Common myeloid progenitor, CD34-positive (primary cell): ENCODE measurements around the gene F2R.

ENCODE experiments used
- CTCF ChIA-PET: fragments of 350-600 bp; sonication (Branson Sonifier 250); formaldehyde crosslinking; loops from one replicate; lab custom pipeline; 2021; ENCODE audit warnings: antibody characterized with exemption; lab: Charles Lee
- POLR2A ChIA-PET: fragments of 350-600 bp; sonication (Branson Sonifier 250); formaldehyde crosslinking; loops from one replicate; lab custom pipeline; 2021; ENCODE audit warnings: antibody characterized with exemption; lab: Charles Lee
- DNase-seq, 3 donors: peaks; one replicate each; pipeline versions ENCODE4 v3.0.0 to v3.0.0-alpha.2; 2013
- H3K27ac ChIP-seq, 2 experiments: 1 replicate in 1 of 2; 2 replicates in 1 of 2; pipeline ENCODE4 v1.7.0; 2013; ENCODE audit warnings: inconsistent platforms in 2 of 2, low read length in 2 of 2, mild to moderate bottlenecking in 2 of 2, low read depth in 1 of 2, moderate library complexity in 1 of 2; ENCODE audit not compliant: severe bottlenecking in 2 of 2, insufficient read depth in 1 of 2, poor library complexity in 1 of 2
- H3K27me3 ChIP-seq, 5 experiments: replicated peaks in 2 of 5; 1 replicate in 3 of 5; 2 replicates in 2 of 5; pipeline versions ENCODE4 v1.6.1 to v1.7.0; 2013; ENCODE audit warnings: low read length in 4 of 5, mild to moderate bottlenecking in 2 of 5, moderate library complexity in 2 of 5, inconsistent platforms in 1 of 5; ENCODE audit not compliant: insufficient read depth in 5 of 5, control insufficient read depth in 4 of 5
- H3K36me3 ChIP-seq, 4 experiments: 1 replicate in 2 of 4; 2 replicates in 2 of 4; pipeline versions ENCODE4 v1.6.1 to v1.7.0; 2013; ENCODE audit warnings: low read length in 3 of 4, control low read depth in 1 of 4, mild to moderate bottlenecking in 1 of 4; ENCODE audit not compliant: control insufficient read depth in 4 of 4, insufficient read depth in 4 of 4
- H3K4me1 ChIP-seq, 4 experiments: 1 replicate in 3 of 4; 2 replicates in 1 of 4; pipeline versions ENCODE4 v1.6.1 to v1.7.1; 2013; ENCODE audit warnings: low read length in 3 of 4, mild to moderate bottlenecking in 3 of 4, control low read depth in 1 of 4, inconsistent platforms in 1 of 4, moderate library complexity in 1 of 4; ENCODE audit not compliant: control insufficient read depth in 4 of 4, insufficient read depth in 4 of 4; ENCODE audit errors: control extremely low read depth in 1 of 4
- H3K4me3 ChIP-seq, 7 experiments: 1 replicate in 4 of 7; 2 replicates in 3 of 7; pipeline versions ENCODE4 v1.5.1 to v1.7.0; 2013; ENCODE audit warnings: mild to moderate bottlenecking in 7 of 7, low read length in 6 of 7, moderate library complexity in 6 of 7, inconsistent platforms in 2 of 7, low read depth in 2 of 7, control low read depth in 1 of 7; ENCODE audit not compliant: insufficient read depth in 4 of 7, control insufficient read depth in 1 of 7; ENCODE audit errors: extremely low read depth in 1 of 7
- H3K9me3 ChIP-seq, 5 experiments: 1 replicate in 4 of 5; 2 replicates in 1 of 5; pipeline versions ENCODE4 v1.6.1 to v1.7.1; 2013; ENCODE audit warnings: low read length in 4 of 5, mild to moderate bottlenecking in 2 of 5, inconsistent platforms in 1 of 5, low read depth in 1 of 5, moderate library complexity in 1 of 5; ENCODE audit not compliant: control insufficient read depth in 4 of 5, insufficient read depth in 2 of 5; ENCODE audit errors: control extremely low read depth in 1 of 5
- WGBS: methylation state at CpG from one replicate; pipeline ENCODE4 v1.1.5; 2013; ENCODE audit not compliant: insufficient coverage; 5-methylcytosine and 5-hydroxymethylcytosine counted together

Gene F2R

DNA sequence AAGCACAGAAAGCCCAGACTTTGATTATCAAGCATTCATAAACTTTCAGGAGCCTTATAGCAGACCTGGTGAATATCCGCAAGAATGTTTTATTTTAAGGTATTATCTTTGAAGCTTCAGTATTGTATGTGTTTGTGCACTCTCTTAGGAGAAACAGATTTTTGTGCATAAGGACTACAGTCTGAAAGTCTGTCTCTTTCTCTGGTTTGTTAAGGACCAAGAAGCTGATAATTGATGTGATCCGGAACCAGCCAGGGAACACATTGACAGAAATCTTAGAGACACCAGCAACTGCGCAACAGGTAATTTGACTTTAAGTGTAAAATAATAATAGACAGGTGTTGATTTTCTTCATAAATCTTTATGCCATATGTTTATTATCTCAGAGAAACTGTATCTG, 22.8 kb upstream of the F2R start:
- ChIA-PET POLR2A (no interaction called here), CTCF (interaction anchor here (0.7 to 1.9 kb wide), 7 partner anchors 9 to 84 kb away, joined by 3 to 6 read pairs (median 4); no protein-coding TSS in a partner anchor)
- peaks cover 37 to 84% (median 55%) of the 10 kb centered on the region in 4 experiments for H3K36me3 ChIP-seq
- WGBS: no CpG with 5 or more reads among the region's 3 CpGs
- H3K27ac ChIP-seq: no peak overlapping the region
- H3K4me1 ChIP-seq: peaks cover 0 to 11% (median 1%) of the 10 kb centered on the region in 4 experiments
- H3K9me3 ChIP-seq: no peaks in the 10 kb centered on the region
- no peak for DNase-seq
- H3K27me3 ChIP-seq: no peaks in the 10 kb centered on the region
- no peak overlapping the region for H3K4me3 ChIP-seq

DNA sequence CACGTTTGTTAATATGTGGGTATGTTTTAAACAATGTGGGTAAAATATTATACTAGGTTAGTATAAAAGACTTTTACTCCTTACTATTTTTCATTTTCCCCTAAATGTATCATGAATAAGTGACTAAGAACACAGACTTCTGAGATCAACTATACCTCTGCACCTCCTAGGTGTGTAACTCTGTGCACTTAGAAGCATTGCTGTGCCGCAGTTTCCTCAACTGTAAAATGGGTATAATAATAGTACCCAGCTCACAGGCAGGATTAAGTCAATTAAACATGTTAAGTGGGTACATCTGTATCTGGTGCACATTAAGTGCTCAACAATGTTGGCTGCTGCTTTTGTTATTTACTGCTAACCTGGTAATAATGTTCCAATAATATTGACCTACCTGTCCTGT, 21.6 kb upstream of the F2R start:
- H3K4me3 ChIP-seq: no peak overlapping the region
- ChIA-PET CTCF (interaction anchor here (0.9 to 2.0 kb wide), 5 partner anchors 8 to 80 kb away, joined by 3 to 7 read pairs (median 3); no protein-coding TSS in a partner anchor), POLR2A (no interaction called here)
- H3K27me3 ChIP-seq: no peaks in the 10 kb centered on the region
- WGBS: no CpG with 5 or more reads among the region's 2 CpGs
- no peaks in the 10 kb centered on the region for H3K9me3 ChIP-seq
- DNase-seq: no peak
- peaks cover 37 to 79% (median 52%) of the 10 kb centered on the region in 4 experiments for H3K36me3 ChIP-seq
- H3K27ac ChIP-seq: peak overlapping the region in 1 of 2 experiments; percentile 18
- peaks cover 0 to 11% (median 1%) of the 10 kb centered on the region in 4 experiments for H3K4me1 ChIP-seq

DNA sequence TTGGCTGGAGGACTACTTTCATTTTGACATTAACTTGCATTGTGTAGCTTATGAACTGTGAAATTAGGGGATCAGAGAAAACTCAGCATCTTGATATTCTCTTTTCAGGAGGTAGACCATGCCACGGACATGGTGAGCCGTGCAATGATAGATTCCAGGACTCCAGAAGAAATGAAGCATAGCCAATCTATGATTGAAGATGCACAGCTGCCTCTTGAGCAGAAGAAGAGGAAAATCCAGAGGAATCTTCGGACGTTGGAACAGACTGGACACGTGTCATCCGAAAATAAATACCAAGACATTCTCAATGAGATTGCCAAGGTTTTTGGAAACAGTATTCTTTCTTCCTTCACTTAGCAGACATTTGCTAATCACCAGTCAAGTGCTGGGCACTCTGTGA, 20.6 kb upstream of the F2R start:
- DNase-seq: no peak
- H3K4me1 ChIP-seq: peaks cover 0 to 11% (median 1%) of the 10 kb centered on the region in 4 experiments
- H3K9me3 ChIP-seq: no peaks in the 10 kb centered on the region
- H3K27me3 ChIP-seq: no peaks in the 10 kb centered on the region
- 91% methylated on average over 4 of the region's 6 CpGs for WGBS
- ChIA-PET CTCF (interaction anchor here (0.7 to 2.0 kb wide), 5 partner anchors 13 to 79 kb away, joined by 3 to 7 read pairs (median 3); no protein-coding TSS in a partner anchor), POLR2A (no interaction called here)
- no peak overlapping the region for H3K27ac ChIP-seq
- H3K36me3 ChIP-seq: peaks cover 31 to 75% (median 51%) of the 10 kb centered on the region in 4 experiments
- H3K4me3 ChIP-seq: no peak overlapping the region

DNA sequence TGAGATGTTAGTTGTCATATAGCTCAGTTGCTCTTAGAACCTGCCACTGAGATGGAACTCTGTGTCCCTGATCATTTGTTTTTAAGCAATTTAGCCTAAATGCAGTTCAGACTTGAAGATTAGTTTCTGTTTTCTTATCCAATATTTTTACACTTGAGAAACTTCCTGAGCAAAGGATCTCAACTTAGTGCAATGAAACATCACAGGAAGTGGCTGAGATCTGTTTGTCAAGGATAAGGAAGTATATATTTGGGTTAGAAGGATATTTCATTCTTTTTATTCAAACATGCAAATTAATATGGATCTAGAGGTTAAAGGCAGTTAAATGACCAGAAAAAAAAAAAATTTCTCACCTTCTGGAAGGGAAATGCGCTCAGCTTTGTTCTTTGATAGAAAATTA, 19.7 kb upstream of the F2R start:
- Histone ChIP-seq H3K27me3 (no peaks in the 10 kb centered on the region), H3K4me1 (peaks cover 0 to 8% (median 1%) of the 10 kb centered on the region in 4 experiments), H3K27ac (peak overlapping the region; percentile 4 to 67), H3K9me3 (no peaks in the 10 kb centered on the region), H3K4me3 (peak overlapping the region in 2 of 7 experiments; percentile 7 to 15), H3K36me3 (peaks cover 29 to 77% (median 55%) of the 10 kb centered on the region in 4 experiments)
- CTCF ChIA-PET: interaction anchor here (0.9 to 2.0 kb wide), 3 partner anchors 12 to 78 kb away, joined by 3 to 7 read pairs (median 3); no protein-coding TSS in a partner anchor
- POLR2A ChIA-PET: interaction anchor here (1.1 kb wide), 1 partner anchor 18 kb away, joined by 3 read pairs; no protein-coding TSS in a partner anchor
- DNase-seq: peak; percentile 55 to 68 (median 58)
- no CpG with 5 or more reads among the region's 1 CpG for WGBS

DNA sequence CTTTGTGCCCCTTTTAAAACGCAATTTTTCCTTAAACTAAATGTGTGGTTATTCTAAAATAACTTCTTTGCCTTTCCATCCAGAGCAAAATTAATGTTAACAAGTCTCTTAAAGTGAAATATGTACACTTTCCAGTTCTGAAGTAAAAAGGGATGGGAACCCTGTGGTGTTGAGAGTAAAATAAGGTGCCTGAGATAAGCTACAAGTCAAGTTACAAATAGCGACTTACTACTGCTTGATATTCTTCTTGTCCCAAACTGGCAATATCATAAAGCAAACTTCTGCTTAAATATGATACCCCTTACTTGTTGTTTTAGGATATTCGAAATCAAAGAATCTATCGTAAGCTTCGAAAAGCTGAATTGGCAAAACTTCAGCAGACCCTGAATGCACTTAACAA, 18.3 kb upstream of the F2R start:
- no peaks in the 10 kb centered on the region for H3K9me3 ChIP-seq
- no CpG with 5 or more reads among the region's 5 CpGs for WGBS
- no peak overlapping the region for H3K4me3 ChIP-seq
- ChIA-PET POLR2A (no interaction called here), CTCF (interaction anchor here (1.0 kb wide), 1 partner anchor 18 kb away, joined by 3 read pairs; no protein-coding TSS in a partner anchor)
- H3K27me3 ChIP-seq: no peaks in the 10 kb centered on the region
- peak overlapping the region in 1 of 2 experiments; percentile 20 for H3K27ac ChIP-seq
- DNase-seq: peak in 1 of 3 donors; percentile 51
- peaks cover 31 to 79% (median 61%) of the 10 kb centered on the region in 4 experiments for H3K36me3 ChIP-seq
- H3K4me1 ChIP-seq: peaks cover 0 to 8% (median 1%) of the 10 kb centered on the region in 4 experiments

DNA sequence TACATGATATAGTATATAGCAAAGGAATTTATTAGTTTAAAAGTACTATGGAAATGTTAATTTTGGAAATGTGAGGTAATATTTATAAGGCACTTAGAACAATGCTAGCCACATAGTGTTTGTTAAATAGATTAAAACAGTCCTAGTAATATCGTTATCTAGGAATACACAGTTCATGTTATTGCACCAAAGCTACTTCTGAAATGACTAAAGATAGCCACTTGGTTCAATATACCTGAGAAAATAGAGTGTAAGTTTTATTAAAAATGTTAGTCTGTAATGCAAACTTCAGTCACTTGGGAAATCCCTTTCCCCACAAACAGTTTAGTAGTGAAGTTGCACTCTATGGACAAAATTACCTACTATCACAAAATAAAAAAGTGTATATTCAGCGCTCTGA, 15.4 kb upstream of the F2R start:
- DNase-seq: no peak
- CTCF ChIA-PET: interaction anchor here (1.2 to 1.3 kb wide), 2 partner anchors 17 to 59 kb away, joined by 3 read pairs; no protein-coding TSS in a partner anchor
- no CpG with 5 or more reads among the region's 2 CpGs for WGBS
- Histone ChIP-seq H3K27me3 (no peaks in the 10 kb centered on the region), H3K36me3 (peaks cover 24 to 64% (median 42%) of the 10 kb centered on the region in 4 experiments), H3K4me3 (no peak overlapping the region), H3K27ac (no peak overlapping the region), H3K9me3 (no peaks in the 10 kb centered on the region), H3K4me1 (peaks cover 3 to 15% (median 7%) of the 10 kb centered on the region in 4 experiments)
- POLR2A ChIA-PET: no interaction called here

DNA sequence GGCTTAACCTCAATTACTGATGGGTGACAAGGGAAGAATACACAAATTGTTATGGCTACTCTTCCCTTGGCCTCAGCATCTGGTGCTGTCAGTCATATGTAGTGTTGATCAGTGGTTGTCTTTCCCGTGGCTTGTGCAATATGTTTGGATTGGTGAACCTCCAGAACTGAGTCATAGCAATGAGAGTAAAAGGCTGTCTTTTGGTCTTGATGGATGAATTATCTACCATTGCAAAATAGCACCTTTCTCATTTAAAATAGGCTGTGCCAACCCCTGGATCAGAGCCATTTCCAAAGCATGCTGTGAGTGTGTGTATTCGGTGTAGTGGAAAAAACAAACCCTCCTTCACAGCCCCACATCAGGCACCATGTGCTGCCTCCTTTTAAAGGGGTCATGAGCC, 14.6 kb upstream of the F2R start:
- no peaks in the 10 kb centered on the region for H3K9me3 ChIP-seq
- no peak for DNase-seq
- peaks cover under 1 to 14% (median 11%) of the 10 kb centered on the region in 4 experiments for H3K4me1 ChIP-seq
- ChIA-PET CTCF (interaction anchor here (1.3 to 1.8 kb wide), 3 partner anchors 8 to 90 kb away, joined by 3 to 4 read pairs (median 3); no protein-coding TSS in a partner anchor), POLR2A (no interaction called here)
- no peak overlapping the region for H3K27ac ChIP-seq
- peaks cover 23 to 59% (median 42%) of the 10 kb centered on the region in 4 experiments for H3K36me3 ChIP-seq
- WGBS: 100% methylated on average over 1 of the region's 2 CpGs
- H3K27me3 ChIP-seq: no peaks in the 10 kb centered on the region
- no peak overlapping the region for H3K4me3 ChIP-seq
